IPS DF 4.7 (cell line): ENCODE results near the gene DDX10.
"Not testable (repeated sequence)": the region's sequence is repeated elsewhere in the genome, so short reads cannot be mapped to it uniquely, and the experiment has no call there.

Source experiments
- DNase-seq: peaks from one replicate; pipeline ENCODE4 v3.0.0-alpha.2; 2013; ENCODE audit warnings: low spot score; ENCODE audit errors: extremely low read depth

Gene DDX10

GRCh38 chr11:108768964-108769363, 104.1 kb downstream of the DDX10 start:
- DNase-seq = no peak

GRCh38 chr11:108774037-108774730, 109.3 kb downstream of the DDX10 start:
- DNase-seq = no peak

- DNase-seq = no peak
Measured at GRCh38 chr11:108775324-108775723, 110.5 kb downstream of the DDX10 start.

GRCh38 chr11:108779147-108779546, 114.3 kb downstream of the DDX10 start:
- not testable (repeated sequence) for DNase-seq

GRCh38 chr11:108780119-108780518, 115.2 kb downstream of the DDX10 start:
- DNase-seq = no peak

- DNase-seq = no peak
Measured at GRCh38 chr11:108781946-108782345, 117.1 kb downstream of the DDX10 start.

- no peak for DNase-seq
Measured at GRCh38 chr11:108786281-108786990, 121.6 kb downstream of the DDX10 start.

GRCh38 chr11:108787105-108787504, 122.2 kb downstream of the DDX10 start:
- no peak for DNase-seq

- peak; percentile 38 for DNase-seq
Measured at GRCh38 chr11:108788565-108789199, 123.8 kb downstream of the DDX10 start.

- no peak for DNase-seq
Measured at GRCh38 chr11:108790501-108791299, 125.8 kb downstream of the DDX10 start.

- no peak for DNase-seq
Measured at GRCh38 chr11:108793138-108793537, 128.3 kb downstream of the DDX10 start.

- DNase-seq = no peak
Measured at GRCh38 chr11:108793611-108794010, 128.7 kb downstream of the DDX10 start.

GRCh38 chr11:108796551-108796950, 131.7 kb downstream of the DDX10 start:
- no peak for DNase-seq

GRCh38 chr11:108797578-108798100, 132.8 kb downstream of the DDX10 start:
- no peak for DNase-seq

GRCh38 chr11:108802492-108802891, 137.6 kb downstream of the DDX10 start:
- no peak for DNase-seq

- DNase-seq = no peak
Measured at GRCh38 chr11:108803776-108804175, 138.9 kb downstream of the DDX10 start.

- no peak for DNase-seq
Measured at GRCh38 chr11:108804511-108804910, 139.6 kb downstream of the DDX10 start.

GRCh38 chr11:108805030-108805429, 140.2 kb downstream of the DDX10 start:
- DNase-seq = no peak

GRCh38 chr11:108807262-108807661, 142.4 kb downstream of the DDX10 start:
- no peak for DNase-seq

GRCh38 chr11:108813086-108813485, 148.2 kb downstream of the DDX10 start:
- no peak for DNase-seq

GRCh38 chr11:108817976-108818375, 153.1 kb downstream of the DDX10 start:
- no peak for DNase-seq
